ENCODE measurements around the gene FBN1. TPM values are rescaled to one million over a fixed set of nuclear protein-coding genes. Genes with fewer than 3 reads are reported as not detected.

The FBN1 gene
- total and polyA plus RNA-seq, 12 donors, result 5.6 to 84.6 (median 54.5) TPM

DNA sequence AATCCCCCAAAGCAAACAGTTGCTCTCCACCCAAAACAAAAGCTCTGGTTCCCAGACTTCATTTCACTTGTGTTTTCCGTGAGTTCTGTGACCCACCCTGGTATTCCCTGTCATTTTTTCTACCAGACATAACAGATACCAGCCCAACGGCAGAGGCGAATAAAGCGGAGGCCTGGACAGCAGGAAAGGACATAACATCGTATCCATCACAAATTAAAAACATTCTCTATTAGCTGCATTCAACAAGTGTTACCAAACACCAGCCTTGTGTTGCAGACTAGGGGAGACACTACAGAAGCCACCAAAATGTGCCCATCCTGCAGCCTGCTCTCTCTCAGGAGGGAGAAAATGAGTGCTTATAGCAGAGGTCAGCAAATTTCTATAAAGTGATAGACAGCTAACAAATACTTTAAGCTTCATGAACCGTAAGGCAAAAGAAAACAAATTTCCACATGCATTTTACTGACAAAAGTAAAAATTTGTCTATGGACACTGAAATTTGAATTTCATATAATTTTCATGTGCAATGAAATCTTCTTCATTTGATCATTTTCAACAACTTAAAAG is 7.1 kb upstream of the FBN1 start:
- no peak for TF ChIP-seq POLR2A (IDR thresholded peaks at IDR 0.05)
- TF ChIP-seq, protein P1, sequence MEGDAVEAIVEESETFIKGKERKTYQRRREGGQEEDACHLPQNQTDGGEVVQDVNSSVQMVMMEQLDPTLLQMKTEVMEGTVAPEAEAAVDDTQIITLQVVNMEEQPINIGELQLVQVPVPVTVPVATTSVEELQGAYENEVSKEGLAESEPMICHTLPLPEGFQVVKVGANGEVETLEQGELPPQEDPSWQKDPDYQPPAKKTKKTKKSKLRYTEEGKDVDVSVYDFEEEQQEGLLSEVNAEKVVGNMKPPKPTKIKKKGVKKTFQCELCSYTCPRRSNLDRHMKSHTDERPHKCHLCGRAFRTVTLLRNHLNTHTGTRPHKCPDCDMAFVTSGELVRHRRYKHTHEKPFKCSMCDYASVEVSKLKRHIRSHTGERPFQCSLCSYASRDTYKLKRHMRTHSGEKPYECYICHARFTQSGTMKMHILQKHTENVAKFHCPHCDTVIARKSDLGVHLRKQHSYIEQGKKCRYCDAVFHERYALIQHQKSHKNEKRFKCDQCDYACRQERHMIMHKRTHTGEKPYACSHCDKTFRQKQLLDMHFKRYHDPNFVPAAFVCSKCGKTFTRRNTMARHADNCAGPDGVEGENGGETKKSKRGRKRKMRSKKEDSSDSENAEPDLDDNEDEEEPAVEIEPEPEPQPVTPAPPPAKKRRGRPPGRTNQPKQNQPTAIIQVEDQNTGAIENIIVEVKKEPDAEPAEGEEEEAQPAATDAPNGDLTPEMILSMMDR (IDR thresholded peaks at IDR 0.05), result no peak
- no peaks in the 10 kb centered on the region for H3K27me3 ChIP-seq
- WGBS, 4 donors, result 89 to 94% (median 92%) methylated on average over 6 of the region's 6 CpGs
- H3K4me1 ChIP-seq (replicated peaks in 1 of 2), result no peaks in the 10 kb centered on the region
- no peak for DNase-seq
- no peak overlapping the region for H3K27ac ChIP-seq
- H3K9me3 ChIP-seq (replicated peaks in 1 of 3), result no peaks in the 10 kb centered on the region
- H3K36me3 ChIP-seq (replicated peaks in 1 of 2), result no peaks in the 10 kb centered on the region
- intact Hi-C loops (cut with DNase I), result no loop called here
- no peak overlapping the region for H3K4me3 ChIP-seq

GRCh38 chr15:48650931-48651330 is 5.4 kb upstream of the FBN1 start:
- H3K27ac ChIP-seq, result no peak overlapping the region
- DNase-seq, result no peak
- TF ChIP-seq POLR2A (IDR thresholded peaks at IDR 0.05), result no peak
- TF ChIP-seq, protein P1 (IDR thresholded peaks at IDR 0.05), result no peak
- no peak overlapping the region for H3K4me3 ChIP-seq
- 93 to 98% (median 94%) methylated on average over 2 of the region's 2 CpGs for WGBS, 4 donors
- H3K4me1 ChIP-seq (replicated peaks in 1 of 2), result no peaks in the 10 kb centered on the region
- H3K9me3 ChIP-seq (replicated peaks in 1 of 3), result no peaks in the 10 kb centered on the region
- no peaks in the 10 kb centered on the region for H3K27me3 ChIP-seq
- H3K36me3 ChIP-seq (replicated peaks in 1 of 2), result no peaks in the 10 kb centered on the region
- intact Hi-C loops (cut with DNase I), result no loop called here

GRCh38 chr15:48647962-48648361 is 2.5 kb upstream of the FBN1 start:
- no peak overlapping the region for H3K4me3 ChIP-seq
- H3K4me1 ChIP-seq (replicated peaks in 1 of 2), result peaks cover 5 to 10% of the 10 kb centered on the region in 2 donors
- DNase-seq, result peak in 1 of 7 donors; percentile 30
- no peak overlapping the region for H3K27ac ChIP-seq
- H3K9me3 ChIP-seq (replicated peaks in 1 of 3), result no peaks in the 10 kb centered on the region
- H3K27me3 ChIP-seq, result no peaks in the 10 kb centered on the region
- TF ChIP-seq, protein P1 (IDR thresholded peaks at IDR 0.05), result peak in 3 of 6 experiments; percentile 7 to 35 (median 19)
- no peak for TF ChIP-seq POLR2A (IDR thresholded peaks at IDR 0.05)
- intact Hi-C loops (cut with DNase I), result loop anchor here in 1 of 2 donors (10.0 kb wide), 2 partner anchors 143 to 157 kb away; no protein-coding TSS in a partner anchor
- H3K36me3 ChIP-seq (replicated peaks in 1 of 2), result no peaks in the 10 kb centered on the region

DNA sequence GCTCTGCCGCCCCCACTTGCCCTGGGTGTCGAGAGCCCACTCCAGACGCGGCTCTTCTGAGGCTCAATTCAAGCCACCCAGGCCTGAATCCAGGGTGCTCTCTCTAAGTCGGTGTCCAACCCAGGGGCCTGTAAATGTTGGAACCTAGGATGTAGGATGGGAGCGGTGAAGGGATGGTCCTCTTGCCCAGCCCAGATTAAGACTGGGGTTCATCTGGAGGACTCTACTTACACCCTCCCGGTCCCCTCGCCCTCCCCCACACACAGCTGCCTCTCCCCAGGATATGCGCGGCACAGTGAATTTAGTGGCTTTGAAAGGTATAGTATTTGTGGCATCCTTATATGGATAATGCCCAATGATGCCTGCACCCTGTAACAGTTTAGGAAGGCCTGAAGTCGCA is 822 bp upstream of the FBN1 start:
- intact Hi-C loops (cut with DNase I), result loop anchor here in 1 of 2 donors (10.0 kb wide), 2 partner anchors 142 to 158 kb away; no protein-coding TSS in a partner anchor
- DNase-seq, result peak in 1 of 7 donors; percentile 14
- peak overlapping the region; percentile 74 to 91 (median 82) for H3K4me3 ChIP-seq
- H3K36me3 ChIP-seq (replicated peaks in 1 of 2), result no peaks in the 10 kb centered on the region
- H3K27ac ChIP-seq, result peak overlapping the region; percentile 21 to 94 (median 86)
- H3K4me1 ChIP-seq (replicated peaks in 1 of 2), result peaks cover 12 to 25% of the 10 kb centered on the region in 2 donors
- no peaks in the 10 kb centered on the region for H3K9me3 ChIP-seq (replicated peaks in 1 of 3)
- no peak for TF ChIP-seq POLR2A (IDR thresholded peaks at IDR 0.05)
- TF ChIP-seq, protein P1 (IDR thresholded peaks at IDR 0.05), result no peak
- 37 to 71% (median 41%) methylated on average over 7 to 11 of the region's 11 CpGs for WGBS, 4 donors
- no peaks in the 10 kb centered on the region for H3K27me3 ChIP-seq

Data from adrenal gland (tissue), 12 donors.